Dermis blood vessel endothelial cell (primary cell): ENCODE measurements around the gene CHRNA9. TPM values are rescaled to one million over a fixed set of nuclear protein-coding genes. Genes with fewer than 3 reads are reported as not detected.

Experiments used
- DNase-seq: peaks from one replicate; pipeline ENCODE4 v3.0.0; 2010
- total RNA-seq: library from RNA; depleted of rRNA; stranded (reverse); fragments of >200 nt; gene quantifications from 2 replicates; pipeline ENCODE4 v1.2.3, GENCODE V29; 2014

Gene CHRNA9
- total RNA-seq, 1 donor from 2014 or later = not detected

DNA sequence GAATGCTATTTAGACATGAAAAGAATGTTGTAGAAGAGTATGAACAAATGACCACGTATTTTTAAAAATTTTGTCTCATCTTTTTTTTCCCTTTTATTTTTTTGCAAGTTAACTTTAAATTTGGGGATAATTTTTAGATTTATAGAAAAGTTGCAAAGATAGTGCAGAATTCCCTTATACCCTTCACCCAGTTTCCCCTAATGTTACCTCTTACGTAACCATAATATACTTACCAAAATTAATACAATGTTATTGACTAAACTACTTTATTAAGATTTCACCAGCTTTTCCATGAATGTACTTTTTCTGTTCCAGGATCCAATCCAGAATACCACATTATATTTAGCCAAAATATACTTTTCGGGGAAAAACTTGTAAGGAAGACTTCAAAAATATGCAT, 12.3 kb downstream of the CHRNA9 start:
- DNase-seq = no peak

DNA sequence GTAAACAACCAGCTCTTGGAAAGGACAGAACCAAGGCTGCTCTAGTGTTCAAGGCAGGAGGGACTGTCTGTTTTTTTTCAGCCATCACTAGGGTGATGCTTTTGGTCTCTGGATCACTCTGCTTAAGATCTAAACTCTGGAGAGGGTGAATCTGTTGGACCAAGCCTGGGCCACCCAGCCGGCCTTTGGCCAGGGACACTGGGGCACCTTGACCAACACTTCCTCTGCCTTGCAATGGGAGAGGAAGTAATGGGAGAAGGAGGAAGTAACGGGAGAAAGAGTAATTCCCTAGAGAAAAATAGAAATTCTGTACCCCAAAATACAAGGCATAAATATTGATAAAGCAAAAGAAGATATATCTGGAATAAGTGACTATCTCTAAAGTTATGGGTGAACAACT, 12.9 kb downstream of the CHRNA9 start:
- no peak for DNase-seq

DNA sequence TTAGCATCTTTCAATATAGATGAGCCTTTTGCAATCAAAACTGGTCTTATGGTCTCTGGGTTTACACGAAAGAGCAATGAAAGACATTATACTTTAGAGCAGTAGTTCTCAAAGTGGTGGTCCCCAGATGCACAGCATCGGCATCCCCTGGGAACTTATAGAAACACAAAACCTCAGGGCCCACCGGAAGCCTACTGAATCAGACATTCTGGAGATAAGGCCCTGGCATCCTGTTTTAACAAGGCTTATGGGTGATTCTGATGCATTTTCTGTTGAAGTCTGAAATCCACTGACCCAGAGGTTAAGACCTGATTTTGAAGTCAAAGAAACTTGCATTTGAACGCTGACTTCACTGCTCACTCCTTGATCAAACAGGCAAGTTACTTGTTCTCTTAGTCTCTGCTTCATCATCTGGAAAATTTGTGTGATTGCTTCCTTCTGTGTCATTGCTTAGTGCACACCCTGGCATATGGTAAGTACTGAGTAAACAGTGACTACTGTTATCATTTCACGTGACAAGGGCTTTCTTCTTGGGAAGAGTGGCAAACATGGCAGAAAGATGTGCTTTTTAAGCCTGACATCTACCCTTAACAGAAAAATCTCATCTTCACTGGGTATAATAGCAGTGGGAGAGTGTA, 14.5 kb downstream of the CHRNA9 start:
- no peak for DNase-seq

DNA sequence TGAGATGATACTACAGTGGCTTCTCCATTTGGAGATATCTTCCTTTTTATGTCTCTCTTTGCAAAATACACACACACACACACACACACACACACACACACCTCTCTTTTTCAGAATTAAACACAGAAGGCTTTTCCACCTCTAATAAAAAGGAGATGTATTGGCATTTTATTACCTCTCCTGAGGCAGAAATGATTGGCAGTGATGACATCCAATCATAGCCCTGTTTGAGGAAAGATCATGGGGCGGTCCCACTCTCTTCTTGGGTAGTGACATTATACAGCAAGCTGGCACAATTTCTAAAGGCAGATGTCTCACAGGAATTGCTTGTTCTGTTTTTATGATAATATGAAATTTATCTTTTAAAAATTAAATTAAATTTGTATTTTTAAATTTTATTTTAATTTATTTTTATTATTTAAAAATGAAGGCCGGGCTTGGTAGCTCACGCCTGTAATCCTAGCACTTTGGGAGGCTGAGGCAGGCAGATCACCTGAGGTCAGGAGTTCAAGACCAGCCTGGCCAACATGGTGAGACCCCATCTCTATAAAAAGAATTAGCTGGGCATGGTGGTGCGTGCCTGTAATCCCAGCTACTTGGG, 15.6 kb downstream of the CHRNA9 start:
- no peak for DNase-seq

DNA sequence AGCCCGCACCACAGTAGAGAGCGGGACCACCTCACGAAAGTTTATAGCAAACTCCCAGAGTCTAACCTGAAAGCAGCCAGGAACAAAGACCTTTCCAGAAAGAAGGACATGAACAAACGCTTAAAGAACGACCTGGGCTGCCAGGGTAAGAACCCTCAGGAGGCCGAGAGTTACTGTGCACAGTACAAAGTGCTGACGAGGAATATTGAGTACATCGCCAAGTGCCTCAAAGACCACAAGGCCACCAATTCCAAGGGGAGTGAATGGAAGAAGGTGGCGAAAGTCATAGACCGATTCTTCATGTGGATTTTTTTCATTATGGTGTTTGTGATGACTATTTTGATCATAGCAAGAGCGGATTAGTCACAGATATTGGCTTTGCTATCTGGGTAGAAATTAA, 19.0 kb downstream of the CHRNA9 start:
- no peak for DNase-seq

DNA sequence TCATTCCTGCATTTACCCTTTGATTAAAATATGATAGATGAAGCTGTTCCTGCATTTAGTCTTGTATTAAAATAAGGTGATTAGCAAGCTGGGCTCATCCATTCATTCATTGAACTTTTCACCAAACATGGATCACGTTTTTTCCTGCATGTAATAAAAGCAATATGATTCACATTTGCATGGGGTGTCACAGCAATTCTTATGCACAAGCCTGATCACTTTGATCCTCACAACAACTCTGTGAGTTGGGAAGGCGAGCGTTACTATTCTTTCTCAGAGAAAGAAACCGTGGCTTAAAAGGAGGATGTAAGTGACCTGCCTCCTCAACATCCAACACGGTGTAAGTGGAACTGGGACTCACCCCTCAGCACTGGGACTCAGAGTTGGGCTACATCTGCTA, 20.0 kb downstream of the CHRNA9 start:
- no peak for DNase-seq

DNA sequence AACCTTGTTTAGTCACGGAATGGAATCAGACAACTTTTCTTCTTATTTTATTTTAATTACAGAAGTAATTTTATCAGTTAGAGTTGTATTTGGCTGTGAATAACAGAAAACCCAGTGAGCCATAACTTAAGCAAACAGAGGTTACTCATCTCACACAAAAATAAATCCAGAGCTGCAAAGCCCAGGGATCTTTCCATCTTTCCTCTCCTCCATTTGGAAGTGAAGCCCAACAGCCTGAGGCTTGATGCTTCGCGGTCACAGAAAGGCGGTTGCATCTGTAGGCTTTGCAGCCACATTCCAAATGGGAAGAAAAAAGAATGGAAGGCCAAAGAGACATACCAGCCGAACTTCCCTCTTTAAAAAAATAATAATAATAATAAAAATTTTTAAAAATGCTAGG, 22.6 kb downstream of the CHRNA9 start:
- no peak for DNase-seq

DNA sequence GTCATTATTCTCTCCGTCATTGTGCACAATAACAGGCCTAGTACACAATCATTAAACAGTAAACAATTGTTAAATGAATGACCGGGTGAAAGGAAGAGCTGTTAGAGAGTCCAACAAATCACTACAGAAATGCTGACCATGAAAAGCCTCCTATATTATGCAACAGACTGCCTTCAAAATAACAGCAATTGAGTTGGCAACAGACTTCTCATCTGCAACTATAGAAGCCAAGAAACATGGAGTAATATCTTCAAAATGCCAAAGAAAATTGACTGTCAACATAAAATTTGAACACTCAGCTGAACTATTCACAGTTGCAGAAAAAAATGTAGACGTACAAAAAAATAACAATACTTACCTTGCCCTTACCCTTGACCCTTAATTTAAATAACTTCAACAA, 26.2 kb downstream of the CHRNA9 start:
- no peak for DNase-seq

DNA sequence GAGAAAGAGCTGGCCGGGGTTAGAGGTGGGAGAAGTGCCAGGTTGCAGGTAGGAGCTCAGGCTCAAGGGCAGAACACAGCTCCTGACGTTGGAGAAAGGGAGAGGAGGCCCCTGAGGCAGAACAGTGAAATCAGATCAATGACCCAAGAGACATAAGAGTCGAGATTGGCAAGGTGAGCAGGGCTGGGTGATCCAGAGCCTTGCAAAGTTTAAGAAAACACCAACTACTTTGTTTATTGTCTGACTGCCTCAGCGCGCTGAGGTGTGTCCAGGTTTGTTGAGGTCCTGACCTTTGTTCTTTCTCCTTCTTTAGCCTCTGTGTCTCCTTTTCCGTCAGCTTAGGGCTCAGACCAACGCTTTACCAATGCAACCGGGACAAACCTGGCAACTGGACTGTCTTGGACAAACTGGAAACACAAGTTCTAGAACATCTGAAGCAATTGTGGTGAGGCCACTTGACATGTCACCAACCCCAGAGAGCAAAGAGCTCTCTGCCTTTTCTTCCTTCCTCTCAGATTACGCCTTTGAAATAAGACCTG, 28.3 kb downstream of the CHRNA9 start:
- DNase-seq = no peak

DNA sequence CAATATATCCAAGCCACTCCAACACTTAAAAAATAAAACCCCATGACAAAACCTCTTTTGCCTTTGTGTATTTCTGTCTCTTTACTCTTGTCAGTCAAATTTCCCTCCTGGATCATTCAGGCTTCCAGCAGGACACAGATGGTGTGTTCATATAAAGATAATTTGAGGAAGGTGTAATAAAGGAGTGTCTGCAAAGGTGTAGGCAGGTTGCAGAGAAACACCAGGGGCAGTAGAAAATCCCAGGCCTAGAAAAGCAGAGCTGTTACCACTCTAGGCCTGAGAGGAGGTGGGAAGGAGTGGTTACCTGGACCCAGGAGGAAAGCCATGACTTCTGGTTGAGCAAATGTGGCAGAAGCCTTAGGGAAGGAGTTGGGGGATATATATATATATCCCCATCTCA, 28.8 kb downstream of the CHRNA9 start:
- DNase-seq = no peak

DNA sequence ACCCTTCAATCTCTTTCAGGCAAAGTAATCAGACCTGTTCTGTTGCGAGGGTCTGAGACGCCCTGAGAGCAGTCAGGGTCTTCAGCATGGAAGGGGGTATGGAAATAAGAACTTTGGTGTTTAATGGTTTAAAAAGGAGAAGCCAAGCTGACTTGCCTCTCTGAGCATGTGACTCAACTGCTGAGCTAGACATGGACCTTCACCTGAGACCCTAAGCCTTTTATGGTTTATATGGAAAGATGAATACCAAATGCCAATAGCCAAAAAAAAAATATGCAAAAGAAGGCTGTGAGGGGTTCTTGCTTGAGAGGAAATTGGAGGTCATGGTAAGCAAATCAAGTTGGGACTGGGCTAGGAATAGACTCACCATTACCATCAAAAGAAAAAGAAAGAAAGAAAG, 30.6 kb downstream of the CHRNA9 start:
- no peak for DNase-seq

DNA sequence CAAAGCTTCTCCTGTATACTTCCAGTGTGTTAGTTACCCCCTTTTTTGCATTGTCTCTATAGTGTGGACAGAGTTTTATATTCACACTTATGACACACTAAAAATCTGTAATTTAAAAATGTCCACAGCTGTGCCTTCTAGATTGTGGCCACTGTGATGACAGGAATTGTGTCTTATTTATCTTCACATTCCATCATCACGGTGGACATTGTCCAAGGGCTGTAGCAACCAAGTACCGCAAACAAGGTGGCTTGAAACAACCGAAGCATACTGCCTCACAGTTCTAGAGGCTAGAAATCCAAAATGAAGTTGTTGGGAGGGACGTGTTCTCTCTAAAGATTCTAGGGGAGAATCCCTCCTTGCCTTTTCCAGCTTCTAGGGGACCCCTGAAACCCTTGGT, 32.3 kb downstream of the CHRNA9 start:
- DNase-seq = no peak

DNA sequence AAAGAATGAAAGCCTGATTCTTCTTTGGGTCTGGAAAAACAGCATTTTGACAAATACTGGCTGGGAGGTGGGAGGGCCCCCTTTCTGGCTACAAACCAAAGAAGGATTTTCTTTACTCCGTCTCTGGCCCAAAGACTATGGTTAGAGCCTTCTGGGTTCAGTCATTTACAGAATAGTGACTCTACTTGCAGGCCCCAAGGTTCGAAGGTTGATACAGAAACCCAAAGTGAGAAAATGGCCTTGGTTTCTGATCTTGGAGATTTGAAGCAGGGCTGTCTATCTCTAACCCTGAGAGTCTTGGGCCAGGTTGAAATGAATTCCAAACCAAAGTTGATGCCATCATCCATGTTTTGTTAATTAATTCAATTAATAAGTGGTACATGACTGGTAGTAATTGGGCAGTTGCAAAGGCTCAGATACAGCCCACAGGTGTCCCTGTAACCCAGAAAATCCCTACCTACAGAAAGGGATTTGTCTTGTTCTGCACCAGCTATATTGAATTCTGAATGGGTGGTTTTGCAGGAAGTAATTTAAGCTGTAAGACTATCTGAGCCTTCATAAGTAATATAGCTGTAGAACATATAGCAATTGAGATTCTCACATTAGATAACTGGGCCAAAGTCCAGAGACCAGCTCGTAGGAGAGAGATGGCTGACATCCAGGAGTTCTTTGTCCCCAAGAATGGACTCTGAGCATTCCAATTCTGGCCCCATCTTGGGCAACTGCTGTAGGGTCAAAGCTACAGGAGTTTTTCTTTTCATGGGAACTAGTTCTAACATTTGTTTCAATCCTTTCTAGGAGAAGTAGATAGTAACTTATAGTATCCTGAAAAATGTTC, 34.5 kb downstream of the CHRNA9 start:
- DNase-seq = no peak

DNA sequence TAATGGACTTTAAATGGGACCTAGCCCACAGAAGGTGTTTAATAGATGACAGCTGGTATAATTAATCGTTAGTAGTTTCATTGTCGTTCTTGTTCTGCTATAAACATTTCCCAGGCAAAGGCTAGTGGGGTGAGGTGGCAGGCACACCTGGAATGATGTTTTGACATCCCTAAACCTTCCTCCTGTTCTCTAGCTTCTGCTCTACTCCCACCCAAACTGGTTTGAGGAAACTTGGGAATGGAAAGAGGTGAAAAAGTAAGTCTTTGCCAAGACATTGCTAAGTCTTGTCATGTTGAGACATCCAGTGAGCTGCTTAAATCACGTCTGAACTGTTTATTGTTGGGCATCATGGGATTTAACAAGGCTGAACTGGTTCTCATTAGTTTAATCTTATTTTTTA, 37.5 kb downstream of the CHRNA9 start:
- no peak for DNase-seq

DNA sequence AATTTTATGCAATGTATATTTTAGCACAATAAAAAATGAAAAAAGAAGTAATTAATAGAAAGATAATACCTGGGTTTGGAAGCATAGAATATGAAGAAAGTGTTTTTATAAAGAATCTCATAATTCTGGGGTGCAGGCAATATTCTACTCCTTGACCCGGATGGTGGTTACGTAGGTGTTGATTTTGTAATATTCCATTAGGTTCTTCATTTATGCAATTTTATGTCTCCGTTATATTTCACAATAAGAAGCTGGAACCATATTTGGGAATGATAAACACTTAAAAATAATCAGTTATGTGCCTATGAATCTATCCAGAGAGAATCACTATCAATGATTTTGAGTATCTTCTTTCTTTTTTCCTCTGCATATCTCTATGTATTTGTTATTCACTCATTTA, 38.5 kb downstream of the CHRNA9 start:
- DNase-seq = no peak

DNA sequence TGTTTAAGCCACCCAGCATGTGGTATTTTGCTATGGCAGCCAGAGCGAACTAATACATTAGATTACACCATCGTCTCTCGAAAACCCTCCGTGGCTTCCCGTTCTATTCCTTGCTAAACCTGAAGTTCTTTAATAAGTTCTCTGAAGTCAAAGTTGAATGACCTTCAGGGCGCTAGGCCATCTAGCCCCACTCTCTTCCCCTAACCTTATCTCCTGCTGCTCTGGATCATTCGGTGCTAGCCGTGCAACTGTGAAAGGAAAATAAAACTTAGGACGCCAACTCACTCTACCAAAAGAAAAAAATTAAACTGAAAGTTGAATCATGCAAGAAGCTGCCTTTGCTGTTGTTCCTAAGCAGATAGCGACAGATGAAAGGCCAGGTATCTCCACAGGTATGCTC, 40.0 kb downstream of the CHRNA9 start:
- no peak for DNase-seq

DNA sequence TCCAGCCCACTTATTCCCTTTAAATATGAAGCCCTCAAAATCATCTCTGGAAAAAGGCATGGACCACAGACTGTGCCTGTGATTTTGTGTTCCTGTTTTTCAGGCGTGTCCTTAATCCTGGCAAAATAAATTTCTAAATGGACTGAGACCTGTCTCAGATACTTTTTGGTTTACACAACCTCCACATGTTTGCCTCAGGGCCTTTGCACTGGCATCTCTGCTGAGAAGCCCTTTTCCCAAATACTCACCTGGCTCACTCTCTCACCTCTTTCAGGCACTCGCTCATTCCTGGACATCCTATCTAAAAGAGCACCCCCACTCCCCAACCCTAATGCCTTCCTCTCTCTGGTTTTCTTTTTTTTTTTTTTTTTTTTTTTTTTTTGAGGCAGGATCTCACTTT, 40.5 kb downstream of the CHRNA9 start:
- DNase-seq = no peak

DNA sequence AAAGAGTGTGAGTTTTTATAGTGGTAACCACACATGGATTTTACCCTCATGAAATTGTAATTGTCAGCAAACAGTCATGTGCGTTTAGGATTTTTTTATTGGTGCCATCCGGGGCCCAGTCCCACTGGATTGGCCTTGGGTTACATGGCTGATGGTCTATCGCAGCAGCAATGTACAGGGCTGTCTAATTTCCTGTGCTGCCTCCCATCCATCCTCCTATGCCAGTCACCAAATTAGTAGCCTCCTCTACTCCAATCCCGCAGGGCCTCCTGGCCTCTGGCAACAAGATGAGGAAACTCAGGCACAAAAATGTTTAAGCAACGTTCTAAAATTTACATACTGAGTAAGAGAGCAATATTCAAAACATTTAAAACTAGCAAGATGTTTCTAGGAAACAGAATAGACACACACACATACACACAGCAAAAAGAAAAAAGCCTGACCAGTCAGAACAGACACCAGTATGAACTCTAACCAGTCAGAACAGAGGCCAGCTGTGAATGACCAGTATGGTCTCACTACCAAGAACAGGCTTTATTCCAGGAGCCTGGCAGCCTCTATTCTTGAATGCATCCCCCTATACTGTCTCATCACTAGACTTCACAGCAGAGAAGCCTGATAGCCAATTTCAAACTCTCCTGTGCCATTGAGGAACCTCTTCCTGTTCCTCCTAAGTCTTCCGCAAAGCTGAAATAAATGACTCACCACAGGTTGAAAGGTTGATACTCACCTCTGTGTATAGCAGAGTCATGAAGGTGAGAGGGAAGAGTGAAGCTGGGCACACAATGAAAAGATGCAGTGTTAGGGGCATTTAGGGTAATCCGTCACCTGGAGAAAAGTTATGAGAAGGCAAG, 42.6 kb downstream of the CHRNA9 start:
- no peak for DNase-seq

DNA sequence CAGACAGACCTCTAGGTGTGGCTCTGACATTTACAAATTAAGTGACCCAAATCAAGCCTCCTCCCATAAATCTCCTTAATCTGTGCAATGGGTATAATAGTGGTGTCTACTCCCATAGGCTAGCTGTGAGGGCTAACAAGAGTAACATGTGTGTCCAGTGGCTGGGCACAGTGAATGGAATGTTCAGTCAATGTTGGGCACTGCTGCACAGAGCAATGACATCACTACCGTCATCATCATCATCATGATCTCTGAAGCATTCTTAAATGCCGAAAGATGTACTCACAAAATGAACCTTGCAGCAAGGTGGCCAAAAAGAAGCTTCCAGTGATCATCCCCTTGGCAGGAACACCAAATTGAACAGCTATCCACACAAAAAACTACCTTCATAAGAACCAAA, 43.5 kb downstream of the CHRNA9 start:
- no peak for DNase-seq

DNA sequence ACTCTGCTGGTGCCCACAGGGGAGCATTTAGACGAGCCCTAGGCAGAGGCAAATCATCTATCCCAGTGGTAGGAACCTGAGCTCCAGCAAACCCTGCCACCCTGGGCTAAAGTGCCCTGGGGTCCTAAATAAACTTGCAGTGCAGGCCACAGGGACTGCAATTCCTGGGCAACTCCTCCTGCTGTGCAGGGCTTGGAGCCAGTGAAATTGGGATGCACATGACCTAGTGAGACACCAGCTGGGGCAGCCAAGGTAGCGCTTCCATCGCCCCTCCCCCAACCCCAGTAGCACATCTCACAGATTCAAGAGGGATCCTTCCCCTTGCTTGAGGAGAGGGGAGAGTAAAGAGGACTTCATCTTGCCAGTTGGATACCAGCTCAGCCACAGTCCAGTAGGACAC, 44.1 kb downstream of the CHRNA9 start:
- DNase-seq = no peak

DNA sequence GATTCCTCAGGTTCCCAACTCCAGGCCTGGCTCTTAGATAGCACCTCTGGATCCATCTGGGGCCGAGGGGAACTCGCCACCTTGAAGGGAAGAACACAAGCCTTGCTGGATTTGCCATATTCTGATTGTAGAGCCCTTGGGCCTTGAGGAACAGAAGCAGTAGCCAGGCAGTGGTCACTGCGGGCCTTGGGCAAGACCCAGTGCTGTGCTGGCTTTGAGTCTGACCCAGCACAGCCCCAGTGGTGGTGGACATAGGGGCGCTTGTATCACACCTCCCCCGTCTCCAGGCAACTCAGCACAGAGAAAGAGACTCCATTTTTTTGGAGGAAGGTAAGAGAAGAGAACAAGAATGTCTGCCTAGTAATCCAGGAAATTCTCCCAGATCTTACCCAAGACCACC, 45.5 kb downstream of the CHRNA9 start:
- DNase-seq = no peak

DNA sequence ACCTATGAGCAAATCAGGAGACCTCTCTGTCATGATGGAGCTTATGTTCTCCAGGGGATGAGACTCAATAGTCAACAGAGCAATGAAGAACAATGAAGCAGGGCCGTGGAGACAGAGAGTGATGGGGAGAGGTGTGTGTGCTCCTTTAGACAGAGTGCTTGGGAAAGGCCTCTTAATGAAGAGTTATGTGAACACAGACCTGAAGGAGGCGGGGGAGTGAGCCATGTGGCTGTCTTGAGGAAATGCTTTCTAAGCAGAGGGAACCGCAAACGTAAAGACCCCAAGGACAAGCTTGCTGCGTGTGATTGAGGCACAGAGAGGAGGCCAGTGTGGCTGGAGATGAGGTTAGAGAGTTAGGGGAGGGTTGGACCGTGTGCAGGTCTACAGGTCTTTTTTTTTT, 53.1 kb downstream of the CHRNA9 start:
- no peak for DNase-seq

DNA sequence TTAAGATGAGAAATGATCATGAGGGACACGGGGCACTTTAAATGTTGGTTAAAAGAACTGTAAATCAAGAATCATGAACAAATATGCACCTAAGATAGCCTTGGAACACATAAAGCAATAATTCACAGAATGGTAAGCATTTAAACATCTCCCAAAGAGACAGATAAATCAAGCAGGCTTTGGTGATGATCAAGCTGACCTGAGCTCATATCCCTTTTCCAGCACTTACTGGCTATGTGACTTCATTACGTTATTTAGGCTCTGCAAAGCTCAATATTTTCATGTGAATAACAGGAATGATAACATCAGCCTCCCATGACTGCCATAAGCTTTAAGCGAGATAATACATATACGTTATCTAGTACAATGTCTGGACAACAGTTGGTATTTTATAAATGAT, 54.9 kb downstream of the CHRNA9 start:
- no peak for DNase-seq
